GM19035 (cell line): ENCODE measurements around the gene ADGRG1.

Experiments used
- ATAC-seq: cut with Tn5 transposase; IDR thresholded peaks from one replicate; pipeline ENCODE4 v1.9.1; 2021; ENCODE audit not compliant: unreplicated experiment

Gene ADGRG1

DNA sequence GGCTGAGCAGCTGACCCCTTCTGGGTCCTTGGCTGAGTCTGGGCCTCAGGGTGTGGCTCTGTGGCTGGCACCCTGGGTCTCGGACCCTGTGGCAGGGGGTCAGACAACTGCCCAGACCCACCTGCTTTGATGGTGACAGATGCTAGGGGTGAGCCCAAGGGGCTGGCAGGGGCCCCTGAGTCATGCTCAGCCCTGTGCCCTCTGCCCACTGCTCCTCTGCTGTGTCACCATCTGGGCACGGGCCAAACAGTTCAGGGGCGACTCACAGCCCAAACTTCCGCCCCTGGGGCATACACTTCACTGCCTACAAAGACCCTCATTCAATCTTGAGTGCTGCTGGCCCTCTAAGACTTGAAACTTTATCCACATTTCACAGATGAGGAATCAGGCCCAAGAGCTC, 5.7 kb downstream of the ADGRG1 start:
- no peak for ATAC-seq

DNA sequence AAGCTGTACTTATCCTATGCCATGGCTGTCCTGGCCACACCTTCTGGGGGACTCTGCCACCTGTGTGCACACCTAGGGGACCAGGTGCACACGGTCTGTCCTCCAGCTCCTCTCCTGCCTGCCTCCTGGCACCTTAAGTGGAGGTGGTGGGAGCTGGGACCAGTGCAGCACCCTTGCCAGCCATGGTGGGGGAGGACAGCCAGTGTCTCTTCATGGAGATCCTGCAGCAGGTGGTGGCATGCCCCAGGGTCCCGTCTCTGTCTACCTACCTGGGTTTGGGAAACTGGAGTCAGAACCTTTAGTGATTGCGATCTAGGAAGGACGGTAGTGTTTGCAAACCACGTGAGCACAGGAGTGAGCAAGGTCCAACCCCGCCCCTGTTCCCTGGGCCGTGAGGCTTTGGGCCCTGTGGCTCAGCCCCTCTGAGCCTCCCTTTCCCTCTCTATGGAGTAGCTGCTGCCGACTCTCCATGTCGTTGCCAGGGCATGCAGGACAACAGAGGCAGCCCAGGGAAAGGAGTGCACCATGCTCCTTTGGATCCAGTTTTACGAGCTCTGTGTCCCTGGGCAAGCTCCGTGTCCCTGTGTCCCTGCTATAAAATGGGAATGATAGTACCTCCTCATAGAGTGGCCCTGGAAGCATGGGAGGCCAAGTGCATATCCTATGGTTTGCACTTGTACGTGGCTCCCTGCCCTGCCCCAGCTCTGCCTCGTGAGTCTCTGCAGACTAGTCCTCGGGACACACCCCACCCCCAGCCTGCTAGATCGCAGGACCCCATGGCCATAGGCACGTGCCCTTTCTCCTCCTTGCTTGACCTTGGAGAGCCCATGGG, 7.1 kb downstream of the ADGRG1 start:
- no peak for ATAC-seq

DNA sequence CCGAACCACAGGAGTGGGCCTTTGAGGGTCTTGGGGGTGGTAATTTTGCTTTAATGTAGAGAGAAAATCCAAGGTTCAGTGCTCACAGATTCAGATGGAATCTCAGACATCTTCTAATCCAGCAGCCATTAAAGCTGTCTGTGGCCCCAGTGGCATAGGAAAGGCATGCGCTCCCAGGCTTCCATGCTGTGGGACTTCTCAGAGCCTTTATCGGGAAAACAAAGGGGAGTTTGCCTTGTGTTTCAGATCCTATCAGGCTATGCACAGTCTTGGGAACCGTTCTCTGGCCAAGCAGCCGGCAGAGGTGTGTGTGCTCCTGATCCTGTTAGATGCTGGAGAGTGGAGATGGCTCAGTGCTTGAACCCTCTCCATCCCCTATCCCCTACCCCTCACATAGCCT, 7.8 kb downstream of the ADGRG1 start:
- ATAC-seq = no peak

DNA sequence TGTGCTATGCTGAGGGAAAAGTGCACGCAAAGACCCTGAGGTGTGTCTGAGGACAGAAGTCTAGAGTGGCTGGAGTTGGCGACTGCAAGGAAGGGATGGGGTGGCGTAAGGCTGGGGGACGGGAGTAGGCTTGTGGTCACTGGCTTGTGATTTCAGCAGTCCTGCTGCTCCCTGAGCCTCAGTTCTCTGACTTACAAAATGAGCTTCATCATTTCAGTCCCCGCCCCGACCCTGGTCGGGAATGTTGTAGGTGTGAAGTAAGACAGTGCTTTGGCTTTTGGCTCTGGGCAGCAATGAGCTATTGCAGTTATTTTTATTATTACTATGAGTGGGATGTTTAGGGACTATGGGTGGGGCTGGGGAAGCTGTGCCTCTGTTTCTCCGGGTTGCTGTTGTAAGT, 8.6 kb downstream of the ADGRG1 start:
- ATAC-seq = no peak

DNA sequence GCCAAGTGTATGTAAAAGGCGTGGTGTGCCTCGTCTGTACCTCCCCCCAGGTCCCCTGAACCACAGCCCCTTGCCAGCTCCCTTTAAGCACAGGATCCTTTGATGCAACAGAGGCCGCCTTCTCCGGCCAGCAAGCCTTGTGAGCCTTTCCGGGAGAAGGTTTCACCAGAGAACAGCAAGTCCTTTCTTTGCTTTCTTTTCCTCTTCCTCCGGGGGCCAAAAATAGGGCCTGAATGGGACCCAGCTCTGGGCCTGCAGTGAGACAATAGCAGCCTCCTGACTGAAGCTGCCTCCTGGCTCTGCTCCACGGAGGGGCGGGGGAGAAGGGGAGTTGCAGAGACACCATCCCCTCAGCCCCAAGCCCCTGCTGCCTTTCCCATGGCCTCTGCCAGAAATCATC, 9.0 kb downstream of the ADGRG1 start:
- no peak for ATAC-seq

DNA sequence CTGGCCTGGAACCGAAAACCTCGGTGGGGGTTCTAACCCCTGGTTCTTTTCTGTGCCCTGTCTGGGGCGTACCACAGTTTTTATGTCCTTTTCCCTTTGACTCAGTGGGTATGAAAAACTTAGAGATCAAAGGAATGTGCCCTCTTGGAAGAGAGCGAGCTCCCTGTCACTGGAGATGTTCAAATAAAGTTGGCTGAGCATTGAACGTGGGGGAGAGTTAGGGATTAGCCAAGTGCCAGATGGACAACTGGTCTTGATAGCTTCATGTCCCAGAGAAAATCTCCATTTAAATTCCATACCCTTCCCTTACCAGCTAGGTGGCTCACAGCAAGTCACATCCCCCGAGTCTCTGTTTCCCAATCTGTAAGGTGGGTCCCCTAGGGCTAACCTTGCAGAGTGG, 9.5 kb downstream of the ADGRG1 start:
- no peak for ATAC-seq

DNA sequence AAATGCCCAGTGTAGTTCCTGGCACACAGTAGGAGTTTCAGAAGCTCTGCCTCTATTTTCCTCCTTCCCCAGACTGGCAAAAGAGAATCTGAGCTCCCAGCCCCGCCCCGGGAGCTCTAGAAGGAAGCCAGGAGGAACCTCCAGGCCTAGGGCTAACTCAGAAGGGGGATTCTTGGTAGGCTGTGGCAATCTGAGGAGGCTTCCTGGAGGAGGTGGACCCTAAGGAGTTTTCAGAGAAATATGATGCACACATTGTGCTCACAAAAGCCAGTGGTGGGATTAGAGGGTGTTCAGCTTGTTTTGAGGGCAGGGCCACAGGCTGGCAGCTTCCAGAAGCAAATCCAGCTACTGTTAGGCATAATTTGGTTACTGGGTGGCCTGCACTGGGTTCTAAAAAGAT, 10.0 kb downstream of the ADGRG1 start:
- ATAC-seq = no peak

DNA sequence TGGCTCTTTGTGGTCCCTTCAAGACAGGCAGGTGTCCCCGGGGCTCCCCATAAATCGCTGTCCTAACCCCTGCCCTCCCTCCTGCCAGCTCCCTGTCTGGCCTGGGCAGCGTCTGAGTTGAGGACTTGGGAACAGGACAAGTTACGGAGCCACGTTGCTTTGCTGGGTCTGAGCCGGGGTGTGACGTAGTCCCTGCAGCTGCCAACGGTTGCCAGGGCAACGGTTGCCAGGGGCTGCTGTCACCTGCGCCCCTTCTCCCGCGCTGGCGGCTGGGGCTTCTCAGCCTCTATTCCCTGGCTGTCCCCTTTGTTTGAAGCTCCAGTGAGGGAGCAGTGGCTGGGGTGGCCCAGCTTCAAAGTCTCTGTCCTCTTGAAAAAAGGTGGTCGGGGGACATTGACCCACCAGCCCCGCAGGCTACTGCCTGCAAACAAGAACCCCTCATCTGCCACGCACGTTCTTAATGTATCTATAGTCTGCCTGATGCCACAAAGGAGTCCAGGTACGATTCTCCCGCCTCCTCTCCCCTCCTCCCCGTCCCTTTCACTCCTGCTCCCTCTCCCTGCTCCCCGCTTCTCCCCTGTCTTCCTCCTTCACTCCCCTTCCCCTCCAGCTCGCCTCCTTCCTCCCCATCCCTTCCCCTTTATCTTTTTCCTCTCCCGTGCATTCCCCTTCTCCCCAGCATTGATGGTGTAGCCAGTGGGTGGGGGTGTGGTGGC, 10.9 kb downstream of the ADGRG1 start:
- no peak for ATAC-seq

DNA sequence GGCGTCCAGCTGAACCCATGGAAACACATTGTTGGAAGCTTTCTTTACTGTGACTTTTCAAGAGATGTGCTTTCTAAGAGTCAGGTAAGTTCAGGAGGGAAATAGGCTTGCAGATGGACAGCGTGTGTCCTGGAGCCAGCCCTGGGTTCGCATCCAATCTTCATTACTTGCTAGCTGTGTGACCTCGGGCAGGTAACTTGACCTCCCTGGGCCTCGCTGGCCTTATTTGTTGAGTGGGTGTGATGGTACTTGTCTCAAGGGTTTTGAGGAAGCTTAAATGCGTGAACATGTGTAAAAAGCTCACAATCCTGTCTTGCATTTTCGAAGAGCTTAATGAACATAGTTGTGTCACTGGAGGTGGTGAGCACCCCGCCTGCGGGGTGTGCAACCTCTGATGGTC, 11.8 kb downstream of the ADGRG1 start:
- no peak for ATAC-seq

DNA sequence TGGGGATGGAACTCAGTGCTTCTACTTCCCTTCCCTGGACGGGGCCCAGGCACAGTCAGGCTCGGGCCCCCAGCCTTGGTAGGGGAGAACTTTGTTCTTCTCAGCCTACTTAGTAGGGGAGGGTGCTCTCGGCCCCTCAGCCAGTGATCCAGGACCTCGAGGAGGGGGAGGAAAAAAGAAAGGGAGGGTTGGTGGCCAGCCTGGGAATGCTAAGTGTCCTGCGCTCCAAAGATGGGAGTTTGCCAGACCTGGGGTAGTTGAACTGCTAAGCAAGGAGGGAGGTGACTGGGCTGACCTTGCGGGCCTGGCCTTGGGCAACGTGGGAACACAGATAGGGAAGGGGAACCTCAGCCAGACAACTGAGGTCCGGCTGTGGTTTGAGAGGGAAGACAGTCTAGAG, 12.2 kb downstream of the ADGRG1 start:
- no peak for ATAC-seq

DNA sequence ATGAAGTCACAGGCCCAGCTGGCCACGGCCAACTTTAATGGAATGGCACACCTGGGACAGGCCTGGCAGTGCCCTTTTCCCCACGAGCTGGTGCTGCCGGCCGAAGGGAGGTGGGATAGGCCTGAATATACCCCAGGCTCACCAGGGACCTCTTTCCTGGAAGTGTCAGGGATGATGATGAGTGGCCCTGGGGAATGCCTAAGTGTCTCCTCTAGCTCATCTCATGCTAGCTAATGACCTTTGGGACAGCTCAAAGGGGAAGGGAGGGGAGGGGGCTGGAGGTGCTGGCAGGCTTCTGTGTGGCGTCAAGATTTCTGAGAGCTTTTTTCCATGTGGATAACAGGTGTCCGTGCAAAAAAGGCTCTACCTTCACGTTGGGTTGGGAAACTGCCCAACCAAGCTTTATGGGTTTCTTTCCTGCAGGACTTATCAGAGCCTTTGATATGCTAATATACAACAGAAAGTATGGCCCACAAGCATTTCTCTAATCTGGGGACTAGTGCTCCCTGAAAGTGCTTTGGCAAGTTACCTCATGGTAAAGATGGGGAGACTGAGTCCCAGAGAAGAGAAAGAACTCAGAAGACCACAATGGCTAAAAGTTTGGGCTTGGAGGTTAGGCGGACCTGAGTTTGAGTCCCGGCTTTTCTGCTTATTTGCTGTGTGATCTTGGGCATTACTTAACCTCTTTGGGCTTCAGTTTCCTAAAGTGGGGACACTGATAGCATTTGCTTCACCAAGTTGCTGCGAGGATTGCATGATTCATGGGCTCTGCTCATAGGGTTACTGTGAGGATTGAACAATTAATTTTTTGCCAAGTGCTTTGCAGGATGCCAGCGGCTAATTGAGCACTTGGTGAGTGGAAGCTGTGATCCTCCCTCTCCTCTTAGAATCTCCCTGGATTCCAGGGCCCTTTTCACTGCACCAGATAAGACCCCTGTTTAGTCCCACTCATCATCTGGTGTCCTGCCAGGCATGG, 14.0 kb downstream of the ADGRG1 start:
- ATAC-seq = no peak

DNA sequence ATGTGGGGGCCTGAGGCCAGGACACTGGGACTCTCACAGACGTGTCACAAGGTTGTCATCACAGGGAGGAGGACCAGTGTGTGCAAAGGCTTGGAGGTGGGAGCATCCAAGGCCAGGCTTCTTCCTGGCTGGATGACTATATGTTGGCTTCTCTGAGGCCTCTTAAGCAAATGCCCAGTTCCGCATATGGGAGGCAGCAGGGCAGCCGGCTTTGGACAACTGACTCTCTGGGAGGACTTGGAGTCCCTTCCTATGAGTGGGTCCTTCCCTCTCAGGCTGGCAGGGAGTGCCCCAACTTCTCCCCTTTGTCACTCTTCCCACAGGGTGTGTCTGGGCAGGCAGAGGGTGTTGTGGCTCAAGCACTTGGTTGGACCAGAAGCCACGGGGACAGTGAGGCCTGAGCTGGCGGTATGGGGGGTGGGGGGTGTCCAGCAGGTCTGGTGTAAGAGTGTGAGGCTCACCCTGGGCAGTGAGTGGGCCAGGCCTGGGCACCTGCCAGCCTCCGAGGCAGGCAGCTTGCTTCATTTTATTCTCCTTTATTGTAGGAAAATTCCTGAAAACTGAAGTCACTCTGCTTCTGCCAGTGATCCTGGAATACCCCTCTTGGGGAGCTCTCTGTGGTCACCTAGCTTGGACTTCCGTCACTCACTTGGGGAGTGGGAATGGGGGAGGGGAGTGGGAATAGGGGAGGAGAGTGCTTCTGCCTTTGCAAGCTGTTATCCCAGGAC, 14.9 kb downstream of the ADGRG1 start:
- no peak for ATAC-seq

DNA sequence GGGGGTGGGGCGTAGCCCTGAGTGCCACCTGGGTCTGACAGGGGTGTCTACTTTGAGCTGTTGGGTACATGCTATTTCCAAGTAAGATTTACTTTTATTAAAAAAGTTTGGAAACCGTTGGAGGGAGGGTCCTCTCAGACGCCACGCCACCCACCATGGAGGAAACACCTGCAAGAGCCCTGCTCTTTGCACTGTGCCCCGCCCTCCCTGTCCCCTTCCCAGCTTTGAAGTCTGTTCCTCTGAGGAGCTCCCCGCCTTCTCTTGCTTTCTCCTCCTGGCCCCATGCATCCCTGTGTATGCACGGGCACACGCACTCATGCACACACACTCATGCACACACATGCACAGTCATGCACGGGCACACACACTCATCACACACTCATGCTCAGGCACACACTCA, 15.5 kb downstream of the ADGRG1 start:
- no peak for ATAC-seq

DNA sequence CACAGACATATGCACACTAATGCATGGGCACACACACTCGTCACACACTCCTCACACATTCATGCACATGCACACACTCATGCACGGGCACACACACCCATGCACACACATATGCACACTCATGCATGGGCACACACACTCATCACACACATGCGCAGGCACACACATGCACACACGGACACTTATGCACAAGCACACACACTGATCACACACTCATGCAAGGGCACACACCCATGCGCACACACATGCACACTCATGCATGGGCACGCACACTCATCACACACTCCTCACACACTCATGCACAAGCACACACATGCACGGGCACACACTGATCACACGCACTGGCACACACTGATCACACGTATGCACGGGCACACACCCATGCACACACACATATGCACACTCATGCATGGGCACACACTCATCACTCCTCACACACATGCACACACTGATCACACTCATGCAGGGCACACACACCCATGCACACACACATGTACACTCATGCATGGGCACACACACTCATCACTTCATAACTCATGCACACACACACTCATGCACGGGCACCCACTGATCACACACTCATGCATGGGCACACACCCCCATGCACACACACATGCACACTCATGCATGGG, 16.1 kb downstream of the ADGRG1 start:
- ATAC-seq = no peak

DNA sequence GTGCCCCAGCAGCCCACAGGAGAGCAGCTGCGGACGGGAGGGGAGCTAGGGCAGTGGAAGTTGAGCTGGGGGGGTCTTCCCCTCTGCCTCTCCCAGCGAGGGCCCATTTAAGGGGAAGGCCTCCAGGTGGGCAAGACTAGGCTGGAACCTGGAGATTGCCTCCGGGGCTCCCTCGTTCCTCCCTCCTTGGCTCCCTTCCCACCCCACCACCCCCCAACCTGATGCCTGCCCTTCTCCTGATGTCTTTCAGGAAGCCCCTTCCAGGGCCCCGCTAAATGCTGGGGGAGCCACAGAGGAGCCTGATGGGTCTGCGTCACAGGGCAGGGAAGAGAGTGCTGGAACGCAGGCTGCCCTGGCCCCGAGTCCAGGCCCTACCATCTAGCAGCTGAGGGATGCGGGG, 16.7 kb downstream of the ADGRG1 start:
- ATAC-seq = no peak

DNA sequence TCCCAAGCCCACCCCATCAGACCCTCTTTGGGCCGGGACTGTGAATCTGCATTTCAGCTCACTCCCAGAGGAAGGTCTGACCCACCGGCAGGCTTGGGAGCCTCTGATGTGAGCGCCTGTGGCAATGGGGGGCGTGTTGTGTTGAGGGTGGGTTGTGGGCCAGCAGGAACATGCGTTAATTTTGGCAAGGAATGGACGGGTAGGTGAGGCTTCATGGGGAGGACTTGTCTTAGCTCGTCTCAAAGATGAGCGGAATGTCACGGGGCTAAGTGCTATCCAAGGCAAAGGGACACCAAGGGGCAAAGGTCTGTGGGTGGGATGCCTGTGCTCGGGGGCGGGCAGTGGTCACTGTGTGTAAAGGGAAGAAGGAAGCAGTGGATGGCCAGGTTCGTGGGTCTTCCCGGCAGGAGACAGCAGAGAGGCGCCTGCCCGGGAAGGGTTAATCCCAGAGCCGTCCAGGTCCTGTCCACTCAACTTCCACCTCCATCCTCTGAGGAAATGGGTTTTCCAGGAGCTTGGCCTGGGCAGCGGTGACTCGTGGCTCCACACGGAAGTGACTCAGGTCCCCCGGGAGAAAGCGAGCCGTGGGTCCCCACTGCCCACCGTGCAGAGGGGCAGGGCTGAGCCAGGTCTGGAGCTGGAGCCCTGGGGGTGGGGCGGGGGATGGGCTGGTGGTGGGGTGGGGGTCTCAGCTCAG, 17.4 kb downstream of the ADGRG1 start:
- no peak for ATAC-seq

DNA sequence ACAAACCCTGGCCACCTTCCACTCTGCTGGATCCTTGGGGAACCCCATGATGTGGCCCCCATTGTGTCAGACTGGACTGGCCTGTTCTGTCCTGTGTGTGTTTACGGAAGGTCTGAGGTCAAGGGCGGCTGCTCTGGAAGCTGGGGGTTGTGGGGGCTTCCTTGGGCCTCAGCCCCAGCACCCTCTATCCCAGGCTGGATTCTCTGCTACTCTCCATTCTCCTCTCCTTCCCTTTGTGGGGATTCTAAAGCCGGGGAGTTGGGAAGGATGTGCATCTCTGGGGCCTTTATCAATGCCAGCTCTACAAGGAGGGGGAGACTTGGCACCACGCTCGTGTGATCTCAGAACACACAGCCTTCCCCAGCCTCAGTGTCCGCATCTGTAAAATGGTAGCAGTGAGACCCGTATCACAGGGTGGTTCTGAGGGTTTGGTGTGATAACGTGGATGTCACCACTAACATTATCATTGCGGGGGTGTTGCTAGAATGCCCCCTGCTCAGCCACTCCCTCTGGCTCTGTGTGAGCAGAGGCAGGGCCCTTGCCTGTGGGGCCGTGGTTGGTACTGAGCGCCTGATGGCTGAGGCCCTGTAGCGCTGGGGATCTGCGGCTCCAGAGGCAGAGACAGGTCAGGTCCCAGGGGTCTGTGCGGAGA, 18.1 kb downstream of the ADGRG1 start:
- ATAC-seq = no peak

DNA sequence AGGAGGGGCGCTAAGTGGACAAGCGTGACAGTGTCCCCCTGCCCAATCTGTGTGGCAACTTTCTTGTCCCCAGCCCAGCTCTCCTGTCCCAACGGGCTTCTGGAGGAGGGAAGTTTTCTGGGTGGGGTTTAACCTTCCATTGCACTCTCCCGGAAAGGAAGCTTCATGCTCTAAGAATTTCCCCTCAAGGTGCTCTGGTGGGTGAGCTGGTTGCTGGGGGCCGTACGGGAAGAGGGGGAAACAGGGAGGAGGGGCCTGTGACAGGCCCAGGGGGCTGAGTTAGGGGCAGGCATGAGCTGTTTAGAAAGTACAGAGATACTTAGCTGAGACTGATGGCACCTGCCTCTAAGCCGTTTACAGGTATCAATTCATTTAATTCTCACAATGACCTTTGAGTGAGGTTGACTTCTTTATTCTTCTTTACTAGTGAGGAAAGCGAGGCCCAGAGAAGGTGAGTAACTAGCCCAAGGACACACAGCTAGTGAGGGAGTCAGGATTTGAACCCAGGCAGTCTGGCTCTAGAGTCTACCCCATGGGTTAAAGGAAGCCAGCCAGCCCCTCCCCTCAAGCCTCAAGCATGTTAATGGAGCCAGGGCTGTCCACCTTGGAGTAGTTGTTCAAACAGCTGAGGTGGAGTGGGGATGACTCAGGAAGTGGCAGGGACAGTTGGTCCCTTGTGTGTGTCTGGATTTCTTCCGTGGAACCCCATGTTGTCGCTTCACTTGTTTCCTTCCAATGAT, 18.9 kb downstream of the ADGRG1 start:
- ATAC-seq = no peak

DNA sequence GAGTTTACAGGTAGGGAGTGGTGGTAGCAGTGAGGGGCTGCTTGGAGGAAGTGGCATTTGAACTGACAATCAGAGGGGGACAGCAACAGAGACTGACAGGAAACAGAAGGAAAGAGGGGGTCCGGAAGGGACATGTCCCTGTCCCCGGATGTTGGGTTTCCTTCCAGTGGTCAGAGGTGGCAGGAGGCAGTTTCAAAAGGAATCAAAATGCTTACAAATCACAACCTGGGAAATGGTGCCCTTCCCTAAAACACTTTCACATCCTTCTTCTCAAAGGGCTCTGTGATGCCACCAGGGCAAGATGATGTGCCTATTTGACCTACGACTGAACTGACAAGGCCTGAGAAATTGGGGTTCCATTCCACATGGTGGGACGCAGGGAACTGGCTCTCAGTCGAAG, 19.7 kb downstream of the ADGRG1 start:
- no peak for ATAC-seq
